Mesenchymal stem cell (in vitro differentiated cells and primary cell): Measurements from ENCODE around the gene PABPN1.

Experiments used
- DNase-seq: peaks from one replicate; pipeline ENCODE4 v3.0.0-alpha.2; 2013
- H2AFZ ChIP-seq: one replicate; pipeline ENCODE4 v1.6.1; 2013; ENCODE audit warnings: low read depth, mild to moderate bottlenecking, control low read depth, inconsistent platforms, low read length, moderate library complexity
- H2AK5ac ChIP-seq: 2 replicates; pipeline ENCODE4 v1.6.1; 2013; ENCODE audit warnings: low read length, moderate library complexity, mild to moderate bottlenecking, inconsistent platforms; ENCODE audit not compliant: severe bottlenecking
- H2BK120ac ChIP-seq: one replicate; pipeline ENCODE4 v1.6.1; 2013; ENCODE audit warnings: low read depth, mild to moderate bottlenecking, inconsistent platforms, low read length, moderate library complexity
- H2BK12ac ChIP-seq, 2 experiments: one replicate each; pipeline ENCODE4 v1.6.1; 2013; ENCODE audit warnings: inconsistent platforms in 2 of 2, low read length in 2 of 2, mild to moderate bottlenecking in 2 of 2, moderate library complexity in 2 of 2, control low read depth in 1 of 2
- H2BK15ac ChIP-seq: one replicate; pipeline ENCODE4 v1.6.1; 2013; ENCODE audit warnings: mild to moderate bottlenecking, low read depth, inconsistent platforms; ENCODE audit not compliant: poor library complexity, severe bottlenecking
- H2BK5ac ChIP-seq: 2 replicates; pipeline ENCODE4 v1.6.1; 2013; ENCODE audit warnings: low read depth, mild to moderate bottlenecking, low read length, control low read depth, inconsistent platforms; ENCODE audit not compliant: poor library complexity, severe bottlenecking
- H3K14ac ChIP-seq, 2 experiments: one replicate each; pipeline ENCODE4 v1.6.1; 2013; ENCODE audit warnings: inconsistent platforms in 2 of 2, low read length in 2 of 2, control low read depth in 1 of 2, mild to moderate bottlenecking in 1 of 2, moderate library complexity in 1 of 2
- H3K18ac ChIP-seq, 2 experiments: one replicate each; pipeline ENCODE4 v1.6.1; 2013; ENCODE audit warnings: inconsistent platforms in 2 of 2, low read length in 2 of 2, control low read depth in 1 of 2, low read depth in 1 of 2, mild to moderate bottlenecking in 1 of 2
- H3K23ac ChIP-seq, 2 experiments: one replicate each; pipeline ENCODE4 v1.6.1; 2013; ENCODE audit warnings: inconsistent platforms in 2 of 2, low read length in 2 of 2, mild to moderate bottlenecking in 2 of 2, moderate library complexity in 2 of 2, control low read depth in 1 of 2
- H3K27ac ChIP-seq: 2 replicates; pipeline ENCODE4 v1.5.1; 2013; ENCODE audit warnings: mild to moderate bottlenecking, moderate library complexity, low read length, control low read depth, inconsistent platforms; ENCODE audit not compliant: poor library complexity, severe bottlenecking
- H3K27me3 ChIP-seq, 2 experiments: 2 replicates each; pipeline versions ENCODE4 v1.6.1 to v1.7.0; 2013; ENCODE audit warnings: low read length in 2 of 2, mild to moderate bottlenecking in 2 of 2, moderate library complexity in 2 of 2, control low read depth in 1 of 2, inconsistent platforms in 1 of 2; ENCODE audit not compliant: control insufficient read depth in 1 of 2, insufficient read depth in 1 of 2
- H3K36me3 ChIP-seq, 2 experiments: 2 replicates each; pipeline versions ENCODE4 v1.6.1 to v1.7.0; 2013; ENCODE audit warnings: low read length in 2 of 2, control low read depth in 1 of 2, inconsistent platforms in 1 of 2, low read depth in 1 of 2, mild to moderate bottlenecking in 1 of 2; ENCODE audit not compliant: insufficient read depth in 2 of 2, control insufficient read depth in 1 of 2
- H3K4ac ChIP-seq, 2 experiments: one replicate each; pipeline ENCODE4 v1.6.1; 2013; ENCODE audit warnings: inconsistent platforms in 2 of 2, low read length in 2 of 2, mild to moderate bottlenecking in 2 of 2, moderate library complexity in 2 of 2, control low read depth in 1 of 2, low read depth in 1 of 2
- H3K4me1 ChIP-seq: 2 replicates; pipeline ENCODE4 v1.6.1; 2013; ENCODE audit warnings: low read depth, low read length, control low read depth; ENCODE audit not compliant: control insufficient read depth, insufficient read depth
- H3K4me2 ChIP-seq: 2 replicates; pipeline ENCODE4 v1.6.1; 2013; ENCODE audit warnings: low read length, mild to moderate bottlenecking, inconsistent platforms; ENCODE audit not compliant: poor library complexity, severe bottlenecking
- H3K4me3 ChIP-seq, 2 experiments: 2 replicates each; pipeline versions ENCODE4 v1.5.1 to v1.7.0; 2013; ENCODE audit warnings: low read length in 2 of 2, mild to moderate bottlenecking in 2 of 2, control low read depth in 1 of 2, low read depth in 1 of 2; ENCODE audit not compliant: insufficient read depth in 1 of 2
- H3K79me1 ChIP-seq: replicated peaks from 2 replicates; pipeline ENCODE4 v1.6.1; 2013; ENCODE audit warnings: mild to moderate bottlenecking, control low read depth, low read length, inconsistent platforms; ENCODE audit not compliant: poor library complexity, severe bottlenecking
- H3K9ac ChIP-seq: 2 replicates; pipeline ENCODE4 v1.7.0; 2013; ENCODE audit warnings: mild to moderate bottlenecking, low read length, moderate library complexity
- H3K9me3 ChIP-seq: 2 replicates; pipeline ENCODE4 v1.7.0; 2013; ENCODE audit warnings: mild to moderate bottlenecking, low read length; ENCODE audit not compliant: control insufficient read depth
- H4K8ac ChIP-seq: one replicate; pipeline ENCODE4 v1.6.1; 2013; ENCODE audit warnings: inconsistent platforms, mild to moderate bottlenecking, low read length, moderate library complexity
- H4K91ac ChIP-seq: one replicate; pipeline ENCODE4 v1.6.1; 2013; ENCODE audit warnings: mild to moderate bottlenecking, low read length, inconsistent platforms
- WGBS: methylation state at CpG from one replicate; pipeline ENCODE4 v1.1.7; 2013; ENCODE audit warnings: mixed read lengths; 5-methylcytosine and 5-hydroxymethylcytosine counted together

Gene PABPN1

DNA sequence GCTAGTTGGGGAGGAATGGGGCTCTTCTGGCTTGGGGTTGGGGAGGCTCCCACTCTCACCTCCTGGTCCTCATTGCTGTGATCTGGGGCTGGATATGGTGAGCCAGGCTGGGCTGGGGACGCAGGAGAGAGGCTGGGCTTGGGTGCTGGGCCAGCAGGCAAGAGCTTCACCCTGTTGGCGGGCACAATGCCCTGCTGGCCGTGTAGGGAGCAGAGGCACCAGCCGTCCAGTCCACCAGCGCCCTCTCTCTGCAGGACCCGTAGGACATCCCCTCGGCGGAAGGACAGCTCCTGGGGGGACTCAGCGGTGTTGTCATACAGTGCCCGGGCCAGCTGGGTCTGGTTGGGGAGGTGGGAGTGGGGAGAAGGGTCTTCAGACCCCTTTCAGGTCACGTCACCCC lies 39.2 kb downstream of the PABPN1 start:
- H3K14ac ChIP-seq = no peak overlapping the region
- H3K9me3 ChIP-seq = no peaks in the 10 kb centered on the region
- peaks cover 12 to 37% of the 10 kb centered on the region in 2 experiments for H3K36me3 ChIP-seq
- H3K79me1 ChIP-seq = peaks cover 30% of the 10 kb centered on the region
- H3K4me3 ChIP-seq = no peak overlapping the region
- no peak overlapping the region for H2BK15ac ChIP-seq
- H2BK5ac ChIP-seq = no peak overlapping the region
- H4K8ac ChIP-seq = no peak overlapping the region
- DNase-seq = no peak
- peaks cover 0 to 15% of the 10 kb centered on the region in 2 experiments for H3K27me3 ChIP-seq
- H2BK120ac ChIP-seq = no peak overlapping the region
- peak overlapping the region; percentile 84 for H3K9ac ChIP-seq
- H3K23ac ChIP-seq = peak overlapping the region in 1 of 2 experiments; percentile 54
- no peak overlapping the region for H2BK12ac ChIP-seq
- WGBS = 81% methylated on average over 11 of the region's 11 CpGs
- no peak overlapping the region for H4K91ac ChIP-seq
- no peak overlapping the region for H3K18ac ChIP-seq
- no peak overlapping the region for H3K4ac ChIP-seq
- no peak overlapping the region for H2AFZ ChIP-seq
- no peak overlapping the region for H3K27ac ChIP-seq
- H3K4me2 ChIP-seq = no peak overlapping the region
- H2AK5ac ChIP-seq = no peak overlapping the region
- H3K4me1 ChIP-seq = peaks cover 14% of the 10 kb centered on the region

DNA sequence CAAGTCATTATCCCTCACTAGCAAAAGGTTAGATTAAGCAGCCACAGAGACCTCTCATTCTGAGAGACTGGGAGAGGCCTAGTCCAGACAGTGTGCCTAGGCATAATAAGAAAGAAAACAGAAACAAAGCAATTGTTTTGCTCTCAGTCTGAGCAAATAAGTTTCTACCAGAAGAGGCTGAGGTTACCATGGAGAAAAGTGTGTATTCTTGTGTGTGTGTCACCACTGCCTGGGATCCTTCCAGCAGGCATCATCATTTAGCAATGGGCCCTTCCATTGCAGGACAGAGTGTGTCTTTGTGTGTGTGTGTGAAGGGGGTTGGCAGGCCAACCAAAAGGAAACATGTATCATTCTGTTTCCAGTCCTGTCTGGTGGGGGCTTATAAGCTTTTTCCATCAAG lies 40.1 kb downstream of the PABPN1 start:
- peaks cover 0 to 20% of the 10 kb centered on the region in 2 experiments for H3K27me3 ChIP-seq
- H3K79me1 ChIP-seq = peaks cover 30% of the 10 kb centered on the region
- no peak overlapping the region for H2AK5ac ChIP-seq
- peaks cover 7 to 34% of the 10 kb centered on the region in 2 experiments for H3K36me3 ChIP-seq
- H3K4me2 ChIP-seq = no peak overlapping the region
- H2BK5ac ChIP-seq = no peak overlapping the region
- no peak overlapping the region for H3K23ac ChIP-seq
- peaks cover 17% of the 10 kb centered on the region for H3K4me1 ChIP-seq
- H3K27ac ChIP-seq = no peak overlapping the region
- H3K14ac ChIP-seq = no peak overlapping the region
- peak overlapping the region; percentile 84 for H3K9ac ChIP-seq
- DNase-seq = peak; percentile 86
- H3K18ac ChIP-seq = no peak overlapping the region
- no peak overlapping the region for H3K4me3 ChIP-seq
- no peak overlapping the region for H4K91ac ChIP-seq
- no peak overlapping the region for H4K8ac ChIP-seq
- no peak overlapping the region for H2BK12ac ChIP-seq
- H2BK120ac ChIP-seq = no peak overlapping the region
- H3K4ac ChIP-seq = no peak overlapping the region
- H2BK15ac ChIP-seq = no peak overlapping the region
- no peaks in the 10 kb centered on the region for H3K9me3 ChIP-seq
- no peak overlapping the region for H2AFZ ChIP-seq

DNA sequence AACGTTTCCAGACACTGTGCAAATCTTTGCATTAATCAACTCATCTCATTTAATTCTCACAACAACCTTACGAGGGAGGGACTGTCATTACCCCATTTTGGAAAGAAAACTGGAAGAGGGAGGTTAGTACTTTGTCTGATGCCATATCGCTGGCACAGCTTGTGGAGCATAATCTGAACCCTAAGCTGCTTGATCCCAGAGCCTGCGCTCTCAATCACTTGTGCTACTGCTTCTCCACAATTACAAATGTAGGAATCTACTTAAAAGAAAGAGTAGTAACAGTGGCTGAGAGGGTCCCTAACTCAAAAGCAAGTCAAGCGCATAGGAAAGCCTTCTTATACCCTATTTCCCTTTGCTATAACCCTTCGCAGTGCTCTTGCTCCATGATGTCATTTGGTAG lies 40.5 kb downstream of the PABPN1 start:
- Histone ChIP-seq H3K4ac (no peak overlapping the region), H3K23ac (no peak overlapping the region), H2BK5ac (no peak overlapping the region), H2BK15ac (no peak overlapping the region), H3K79me1 (peaks cover 30% of the 10 kb centered on the region), H4K91ac (no peak overlapping the region), H3K36me3 (peaks cover 3 to 30% of the 10 kb centered on the region in 2 experiments), H2AFZ (no peak overlapping the region), H3K14ac (no peak overlapping the region), H3K18ac (no peak overlapping the region), H2BK120ac (no peak overlapping the region), H3K9ac (peak overlapping the region; percentile 84), H3K27me3 (peaks cover 0 to 22% of the 10 kb centered on the region in 2 experiments), H3K4me2 (no peak overlapping the region), H3K4me1 (peaks cover 20% of the 10 kb centered on the region), H3K27ac (no peak overlapping the region), H3K4me3 (no peak overlapping the region), H4K8ac (no peak overlapping the region), H2AK5ac (no peak overlapping the region), H3K9me3 (no peaks in the 10 kb centered on the region), H2BK12ac (no peak overlapping the region)
- DNase-seq = no peak
- WGBS = 89% methylated on average over 5 of the region's 6 CpGs

DNA sequence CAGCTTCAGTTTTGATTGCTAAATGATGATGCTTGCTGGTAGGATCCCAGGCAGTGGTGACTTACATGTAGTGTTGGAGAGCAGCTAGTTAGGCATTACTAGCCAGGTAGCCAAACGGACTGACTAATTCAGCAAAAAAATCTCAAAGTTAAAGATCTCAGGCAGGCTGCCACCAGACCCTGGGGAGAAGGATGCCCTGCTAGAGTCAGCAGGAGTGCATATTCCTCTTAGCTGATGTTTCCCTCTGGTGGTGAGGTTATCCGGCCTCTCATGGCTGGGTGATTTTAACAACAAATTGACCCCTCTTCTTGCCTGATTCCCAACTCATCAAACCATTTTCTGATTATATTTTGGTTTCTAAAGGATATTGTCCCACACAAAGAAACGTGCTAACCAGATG lies 40.9 kb downstream of the PABPN1 start:
- H3K9ac ChIP-seq = peak overlapping the region; percentile 84
- no peak overlapping the region for H3K18ac ChIP-seq
- H2BK120ac ChIP-seq = no peak overlapping the region
- peak; percentile 47 for DNase-seq
- peaks cover 0 to 27% of the 10 kb centered on the region in 2 experiments for H3K27me3 ChIP-seq
- no peak overlapping the region for H3K23ac ChIP-seq
- H3K36me3 ChIP-seq = peaks cover 3 to 26% of the 10 kb centered on the region in 2 experiments
- no peak overlapping the region for H2BK15ac ChIP-seq
- H3K4me3 ChIP-seq = no peak overlapping the region
- 96% methylated on average over 2 of the region's 3 CpGs for WGBS
- peaks cover 21% of the 10 kb centered on the region for H3K4me1 ChIP-seq
- no peak overlapping the region for H3K14ac ChIP-seq
- H2AK5ac ChIP-seq = no peak overlapping the region
- H3K9me3 ChIP-seq = no peaks in the 10 kb centered on the region
- no peak overlapping the region for H3K27ac ChIP-seq
- H2BK12ac ChIP-seq = no peak overlapping the region
- no peak overlapping the region for H4K8ac ChIP-seq
- peaks cover 30% of the 10 kb centered on the region for H3K79me1 ChIP-seq
- H2AFZ ChIP-seq = no peak overlapping the region
- no peak overlapping the region for H4K91ac ChIP-seq
- H3K4ac ChIP-seq = no peak overlapping the region
- no peak overlapping the region for H2BK5ac ChIP-seq
- no peak overlapping the region for H3K4me2 ChIP-seq
